Epidermal melanocyte (primary cell): ENCODE data around the gene PCDHGC5.
A peak's percentile ranks its signal among the peaks of the same experiment; 100 is the strongest.

ENCODE experiments used
- DNase-seq: peaks from one replicate; pipeline ENCODE4 v3.0.0; 2011; ENCODE audit warnings: low spot score; ENCODE audit not compliant: insufficient read length

The PCDHGC5 gene

GRCh38 chr5:141488591-141489561, at the start of gene PCDHGC5:
Gene PCDHGC5, plus strand, starts transcription at chr5:141489081. Its CDS starts 160 bp downstream, at chr5:141489241.
- no peak for DNase-seq

- DNase-seq, result no peak
Observed at GRCh38 chr5:141439411-141440141, 49.3 kb upstream of the PCDHGC5 start.

GRCh38 chr5:141440341-141440740, 48.5 kb upstream of the PCDHGC5 start:
- DNase-seq, result no peak

- no peak for DNase-seq
Observed at GRCh38 chr5:141441571-141442170, 47.2 kb upstream of the PCDHGC5 start.

GRCh38 chr5:141465351-141465750, 23.5 kb upstream of the PCDHGC5 start:
- no peak for DNase-seq

GRCh38 chr5:141475625-141476131, 13.2 kb upstream of the PCDHGC5 start, which contains the start of gene PCDHGC3:
Gene PCDHGC3, plus strand, starts transcription at chr5:141475966. Its CDS starts 151 bp downstream, at chr5:141476117.
- peak; percentile 95 for DNase-seq

GRCh38 chr5:141476132-141476911, 12.6 kb upstream of the PCDHGC5 start:
- DNase-seq, result no peak

- DNase-seq, result no peak
Observed at GRCh38 chr5:141477044-141477575, 11.8 kb upstream of the PCDHGC5 start.

- DNase-seq, result no peak
Observed at GRCh38 chr5:141477815-141478214, 11.1 kb upstream of the PCDHGC5 start.

GRCh38 chr5:141478321-141478945, 10.4 kb upstream of the PCDHGC5 start:
- no peak for DNase-seq

- no peak for DNase-seq
Observed at GRCh38 chr5:141479776-141480175, 9.1 kb upstream of the PCDHGC5 start.

- DNase-seq, result no peak
Observed at GRCh38 chr5:141483902-141484301, 5.0 kb upstream of the PCDHGC5 start.

GRCh38 chr5:141484310-141484640, 4.6 kb upstream of the PCDHGC5 start:
- no peak for DNase-seq

- DNase-seq, result no peak
Observed at GRCh38 chr5:141484641-141485311, 4.1 kb upstream of the PCDHGC5 start, which contains the start of gene PCDHGC4. Gene PCDHGC4, plus strand, starts transcription at chr5:141485030. Its CDS starts 144 bp downstream, at chr5:141485174.

GRCh38 chr5:141485321-141486055, 3.4 kb upstream of the PCDHGC5 start:
- DNase-seq, result no peak

GRCh38 chr5:141486091-141486490, 2.8 kb upstream of the PCDHGC5 start:
- DNase-seq, result no peak

- DNase-seq, result no peak
Observed at GRCh38 chr5:141487131-141487530, 1.8 kb upstream of the PCDHGC5 start.

- DNase-seq, result no peak
Observed at GRCh38 chr5:141489841-141490240, 960 bp downstream of the PCDHGC5 start.

GRCh38 chr5:141490271-141490670, 1.4 kb downstream of the PCDHGC5 start:
- DNase-seq, result no peak
